Measurements from ENCODE around the gene TMEM164.

DNA sequence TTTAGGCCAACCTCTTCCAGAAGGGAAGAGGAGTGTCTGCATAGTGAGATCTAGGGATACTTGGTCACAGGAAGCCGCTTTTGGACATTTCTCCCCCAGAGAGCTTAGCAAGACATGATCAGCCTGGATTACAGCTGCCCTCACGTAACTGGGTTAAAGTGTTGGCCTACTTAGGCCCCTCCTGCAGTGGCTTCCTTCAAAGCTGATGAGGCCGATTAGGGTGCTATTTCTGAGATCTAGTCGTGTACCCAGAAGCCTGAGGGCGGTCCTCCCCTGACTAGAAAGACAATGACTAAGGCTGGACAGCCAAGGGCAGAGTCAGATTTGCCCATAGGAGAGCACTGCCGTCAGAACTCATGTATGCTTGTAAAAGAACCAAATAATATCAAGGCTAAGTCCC is 180.0 kb downstream of the TMEM164 start:
- TF ChIP-seq FOXP2 (optimal IDR thresholded peaks at IDR 0.05; ENCODE audit: borderline replicate concordance, extremely low read depth, extremely low read length, insufficient read depth): no peak
- no peak for TF ChIP-seq POLR2AphosphoS5 (IDR thresholded peaks at IDR 0.05; ENCODE audit: low read depth, low read length)
- TF ChIP-seq, protein P1, sequence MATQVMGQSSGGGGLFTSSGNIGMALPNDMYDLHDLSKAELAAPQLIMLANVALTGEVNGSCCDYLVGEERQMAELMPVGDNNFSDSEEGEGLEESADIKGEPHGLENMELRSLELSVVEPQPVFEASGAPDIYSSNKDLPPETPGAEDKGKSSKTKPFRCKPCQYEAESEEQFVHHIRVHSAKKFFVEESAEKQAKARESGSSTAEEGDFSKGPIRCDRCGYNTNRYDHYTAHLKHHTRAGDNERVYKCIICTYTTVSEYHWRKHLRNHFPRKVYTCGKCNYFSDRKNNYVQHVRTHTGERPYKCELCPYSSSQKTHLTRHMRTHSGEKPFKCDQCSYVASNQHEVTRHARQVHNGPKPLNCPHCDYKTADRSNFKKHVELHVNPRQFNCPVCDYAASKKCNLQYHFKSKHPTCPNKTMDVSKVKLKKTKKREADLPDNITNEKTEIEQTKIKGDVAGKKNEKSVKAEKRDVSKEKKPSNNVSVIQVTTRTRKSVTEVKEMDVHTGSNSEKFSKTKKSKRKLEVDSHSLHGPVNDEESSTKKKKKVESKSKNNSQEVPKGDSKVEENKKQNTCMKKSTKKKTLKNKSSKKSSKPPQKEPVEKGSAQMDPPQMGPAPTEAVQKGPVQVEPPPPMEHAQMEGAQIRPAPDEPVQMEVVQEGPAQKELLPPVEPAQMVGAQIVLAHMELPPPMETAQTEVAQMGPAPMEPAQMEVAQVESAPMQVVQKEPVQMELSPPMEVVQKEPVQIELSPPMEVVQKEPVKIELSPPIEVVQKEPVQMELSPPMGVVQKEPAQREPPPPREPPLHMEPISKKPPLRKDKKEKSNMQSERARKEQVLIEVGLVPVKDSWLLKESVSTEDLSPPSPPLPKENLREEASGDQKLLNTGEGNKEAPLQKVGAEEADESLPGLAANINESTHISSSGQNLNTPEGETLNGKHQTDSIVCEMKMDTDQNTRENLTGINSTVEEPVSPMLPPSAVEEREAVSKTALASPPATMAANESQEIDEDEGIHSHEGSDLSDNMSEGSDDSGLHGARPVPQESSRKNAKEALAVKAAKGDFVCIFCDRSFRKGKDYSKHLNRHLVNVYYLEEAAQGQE (IDR thresholded peaks at IDR 0.05; ENCODE audit: insufficient read depth in 1 of 2, low read depth in 2 of 2, low read length in 2 of 2): no peak

Measured in PFSK-1 (cell line).